NCI-H524 (cell line): ENCODE measurements around the gene S100A13.
A peak's percentile ranks its signal among the peaks of the same experiment; 100 is the strongest.
"Not testable (repeated sequence)": the region's sequence is repeated elsewhere in the genome, so short reads cannot be mapped to it uniquely, and the experiment has no call there.

Experiments used
- DNase-seq, 2 experiments: peaks; one replicate each; lab custom pipeline; 2025; lab: John Stamatoyannopoulos, UW

The S100A13 gene

DNA sequence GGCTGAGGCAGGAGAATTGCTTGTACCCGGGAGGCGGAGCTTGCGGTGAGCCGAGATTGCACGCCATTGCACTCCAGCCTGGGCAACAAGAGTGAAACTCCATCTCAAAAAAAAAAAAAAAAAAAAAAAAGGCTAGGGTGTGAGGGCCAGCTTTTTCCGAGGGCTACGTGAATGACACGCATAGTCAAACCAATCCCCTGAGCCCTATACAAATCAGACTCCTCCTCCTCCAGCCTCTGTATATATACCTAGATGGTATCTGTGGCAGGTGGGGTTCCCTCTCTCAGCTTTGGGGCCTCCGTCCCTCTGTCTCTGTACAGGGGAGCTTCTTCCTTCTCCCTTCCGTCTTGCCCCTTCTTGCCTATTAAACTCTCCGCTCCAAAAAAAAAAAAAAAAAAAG lies 21.1 kb downstream of the S100A13 start:
- DNase-seq: no peak

- no peak for DNase-seq
Observed at GRCh38 chr1:153602749-153603148, 24.6 kb downstream of the S100A13 start.

DNA sequence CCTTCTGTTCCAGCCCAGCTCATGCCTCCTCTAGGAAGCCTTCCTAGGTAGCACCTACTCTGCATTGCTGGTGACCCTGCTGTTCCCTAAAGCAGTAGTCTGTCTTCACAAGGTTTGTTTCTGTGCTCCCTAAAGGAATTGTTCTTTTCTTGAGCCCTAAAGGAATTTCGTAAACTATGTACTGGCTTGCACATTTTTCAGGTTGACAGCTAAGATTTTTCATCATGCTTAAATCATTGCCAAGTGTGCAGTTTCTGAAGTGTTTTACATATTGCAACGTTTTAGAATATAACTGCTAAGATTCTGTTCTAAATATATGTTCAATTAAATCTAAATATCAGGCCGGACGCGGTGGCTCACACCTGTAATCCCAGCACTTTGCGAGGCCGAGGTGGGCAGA lies 27.5 kb downstream of the S100A13 start:
- DNase-seq: no peak

GRCh38 chr1:153598309-153599172 lies 28.8 kb downstream of the S100A13 start:
- peak; percentile 73 to 87 for DNase-seq

DNA sequence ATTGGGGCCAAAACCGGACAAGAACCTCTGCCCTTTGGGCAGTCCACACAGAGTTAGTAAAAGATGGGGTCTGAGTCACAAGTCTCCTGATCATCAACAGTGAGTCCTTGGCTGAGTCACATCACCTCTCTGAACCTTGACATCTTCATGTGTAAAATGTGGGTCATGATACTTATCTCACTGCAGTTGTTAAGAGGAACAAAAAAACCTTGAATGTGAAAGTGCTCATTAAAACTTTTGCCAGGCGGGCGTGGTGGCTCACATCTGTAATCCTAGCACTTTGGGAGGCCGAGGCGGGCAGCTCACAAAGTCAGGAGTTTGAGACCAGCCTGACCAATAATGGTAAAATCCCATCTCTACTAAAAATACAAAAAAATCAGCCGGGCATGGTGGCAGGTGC lies 30.1 kb downstream of the S100A13 start:
- DNase-seq: no peak

- DNase-seq: no peak
Observed at GRCh38 chr1:153592748-153593147, 34.6 kb downstream of the S100A13 start.

GRCh38 chr1:153588482-153588881 lies 38.8 kb downstream of the S100A13 start:
- DNase-seq: no peak

DNA sequence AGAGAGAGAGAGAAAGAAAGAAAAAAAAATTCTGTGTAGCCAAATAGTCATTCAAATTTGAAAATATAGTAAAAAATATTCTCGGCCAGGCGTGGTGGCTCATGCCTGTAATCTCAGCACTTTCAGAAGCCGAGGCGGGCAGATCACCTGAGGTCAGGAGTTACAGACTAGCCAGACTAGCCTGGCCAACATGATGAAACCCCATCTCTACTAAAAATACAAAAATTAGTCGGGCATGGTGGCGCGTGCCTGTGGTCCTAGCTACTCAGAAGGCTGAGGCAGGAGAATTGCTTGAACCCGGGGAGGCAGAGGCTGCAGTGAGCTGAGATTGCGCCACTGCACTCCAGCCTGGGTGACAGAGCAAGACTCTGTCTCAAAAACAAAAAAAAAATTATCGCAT lies 39.3 kb downstream of the S100A13 start:
- DNase-seq: not testable (repeated sequence)

DNA sequence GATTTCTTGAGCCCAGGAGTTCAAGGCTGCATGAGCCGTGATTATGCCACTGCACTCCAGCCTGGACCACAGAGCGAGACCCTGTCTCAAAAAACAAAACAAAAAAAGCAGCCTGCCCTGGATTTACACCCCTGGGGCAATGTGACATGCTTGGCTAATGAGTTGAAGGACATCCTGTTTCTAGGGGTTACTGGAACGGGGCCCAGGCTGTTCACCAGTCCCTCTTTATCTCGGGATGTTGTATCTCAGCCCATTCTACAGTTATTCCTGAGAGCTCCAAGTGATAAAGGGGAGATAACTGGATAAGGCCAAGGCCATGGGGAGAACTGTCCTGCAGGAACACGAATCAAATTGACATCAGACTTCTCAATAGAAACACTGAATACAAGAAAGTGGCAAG lies 40.0 kb downstream of the S100A13 start:
- DNase-seq: no peak

DNA sequence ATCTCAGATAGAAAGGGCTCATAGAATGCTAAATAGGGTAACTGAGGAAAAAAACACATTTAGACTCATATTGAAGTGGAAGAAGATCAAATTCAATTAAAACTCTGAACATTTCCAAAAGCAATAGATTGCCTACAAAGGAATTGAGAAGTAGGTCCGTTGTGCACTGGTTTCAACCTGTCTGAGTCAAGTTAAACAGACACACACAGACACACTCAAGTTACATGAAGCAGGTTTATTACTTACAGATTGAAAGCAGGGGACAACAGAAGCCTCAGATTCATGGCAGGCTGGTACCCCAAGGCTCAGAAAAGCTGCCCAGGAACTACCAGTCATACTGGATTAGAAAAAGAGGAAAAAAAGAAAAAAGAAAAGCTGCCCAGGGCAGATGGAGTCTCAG lies 41.0 kb downstream of the S100A13 start:
- no peak for DNase-seq

DNA sequence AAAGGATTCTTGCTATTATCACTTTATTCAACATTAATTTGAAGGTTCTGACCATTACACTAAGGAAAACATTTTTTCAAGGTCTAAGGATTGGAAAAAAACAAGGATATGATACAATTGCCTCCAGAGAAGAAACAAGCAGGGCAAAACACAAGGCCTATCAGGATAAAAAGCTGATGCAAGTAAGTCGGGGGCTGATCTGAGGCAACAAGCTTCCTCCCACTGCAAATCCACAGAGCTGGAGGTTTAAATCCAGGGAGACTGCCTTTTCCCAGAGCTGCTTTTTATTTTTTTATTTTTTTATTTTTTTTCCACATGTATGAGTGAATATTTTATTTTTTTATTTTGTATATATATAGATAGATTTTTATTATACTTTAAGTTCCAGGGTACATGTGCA lies 42.3 kb downstream of the S100A13 start:
- no peak for DNase-seq

DNA sequence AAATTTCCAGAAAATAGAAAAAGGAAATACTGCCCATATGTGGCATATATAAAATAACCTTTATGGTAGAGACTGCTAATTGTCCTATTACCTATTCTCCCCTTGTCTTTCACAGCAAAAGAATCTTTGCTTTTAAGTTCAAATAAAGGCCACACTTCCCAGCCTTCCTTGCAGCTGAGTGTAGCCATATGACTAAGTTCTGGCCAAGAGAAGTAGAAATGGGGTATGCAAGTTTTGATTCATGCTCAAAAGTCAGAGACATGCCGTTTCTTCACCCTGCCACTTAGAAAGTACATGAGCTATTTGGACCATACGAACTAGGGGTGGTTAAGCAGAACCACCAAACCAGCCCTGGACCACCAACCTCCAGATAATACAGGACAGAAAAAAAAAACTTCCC lies 43.3 kb downstream of the S100A13 start:
- DNase-seq: no peak

DNA sequence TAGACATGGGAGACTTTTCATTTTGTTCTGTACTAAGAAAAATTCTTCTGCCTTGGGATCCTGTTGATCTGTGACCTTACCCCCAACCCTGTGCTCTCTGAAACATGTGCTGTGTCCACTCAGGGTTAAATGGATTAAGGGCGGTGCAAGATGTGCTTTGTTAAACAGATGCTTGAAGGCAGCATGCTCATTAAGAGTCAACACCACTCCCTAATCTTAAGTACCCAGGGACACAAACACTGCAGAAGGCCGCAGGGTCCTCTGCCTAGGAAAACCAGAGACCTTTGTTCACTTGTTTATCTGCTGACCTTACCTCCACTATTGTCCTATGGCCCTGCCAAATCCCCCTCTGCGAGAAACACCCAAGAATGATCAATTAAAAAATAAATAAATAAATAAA lies 43.8 kb downstream of the S100A13 start:
- DNase-seq: peak in 1 of 2 experiments; percentile 21

GRCh38 chr1:153582836-153583235 lies 44.5 kb downstream of the S100A13 start:
- not testable (repeated sequence) for DNase-seq

DNA sequence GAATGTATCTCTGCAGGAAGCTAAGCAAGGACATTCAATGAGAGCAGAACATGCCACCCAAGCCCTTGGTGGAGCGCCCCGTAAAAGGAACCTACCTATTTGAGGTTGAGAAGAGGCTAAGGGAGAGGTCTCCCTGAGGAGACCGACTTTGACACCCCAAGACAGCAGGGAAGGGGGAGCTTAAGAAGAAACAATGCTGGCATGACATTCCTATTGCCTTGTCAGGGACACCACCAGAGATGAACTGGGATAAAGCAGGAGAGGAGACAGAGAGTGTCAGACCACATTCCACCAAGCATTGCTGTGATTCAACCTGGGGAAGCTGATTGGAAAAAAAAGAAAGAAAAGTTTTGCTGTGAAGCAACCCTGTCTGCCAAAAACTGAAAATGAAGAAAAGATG lies 48.4 kb downstream of the S100A13 start:
- DNase-seq: no peak

- no peak for DNase-seq
Observed at GRCh38 chr1:153578490-153578889, 48.8 kb downstream of the S100A13 start.

DNA sequence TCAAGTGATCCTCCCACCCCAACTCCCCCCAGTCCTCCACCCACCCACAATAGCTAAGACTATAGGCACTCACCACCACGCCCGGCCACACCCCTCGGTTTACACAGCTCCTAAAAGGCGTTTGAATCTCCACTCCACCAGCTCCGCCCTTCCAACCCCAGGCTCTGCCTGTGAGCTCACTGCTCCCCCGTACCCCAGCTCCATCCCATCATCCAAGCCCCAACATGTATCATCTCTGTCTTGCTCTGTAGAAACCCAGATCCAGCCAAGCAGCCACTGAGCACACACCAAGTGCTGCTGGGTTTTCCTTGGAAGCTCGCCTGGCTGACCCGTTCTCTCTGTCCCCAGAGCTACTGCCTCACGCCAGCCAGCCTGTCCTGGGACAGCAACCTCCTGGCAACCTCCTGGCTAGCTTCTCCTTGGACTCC lies 49.7 kb downstream of the S100A13 start:
- DNase-seq: no peak

DNA sequence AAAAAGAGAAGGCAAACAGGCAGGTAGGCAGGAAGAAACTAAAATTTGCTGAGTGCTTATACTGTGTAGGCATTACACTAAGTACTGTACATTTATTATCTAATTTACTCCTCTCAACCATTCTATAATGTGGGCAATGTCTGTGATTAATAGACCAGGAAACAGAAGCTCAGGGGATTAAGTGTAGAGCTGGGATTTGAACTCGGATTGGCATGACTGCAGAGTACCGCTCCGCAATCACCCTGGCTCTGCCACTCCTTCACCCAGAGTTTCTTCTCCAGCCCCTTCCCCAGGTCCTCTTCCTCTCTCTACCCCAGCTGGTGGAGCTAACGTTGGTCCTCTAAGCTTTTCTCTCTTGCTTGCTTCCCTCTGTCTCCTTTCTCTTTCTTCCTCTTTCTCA lies 50.2 kb downstream of the S100A13 start:
- DNase-seq: peak in 1 of 2 experiments; percentile 9

- DNase-seq: peak; percentile 51 to 85
Observed at GRCh38 chr1:153575497-153575896, 51.8 kb downstream of the S100A13 start.

DNA sequence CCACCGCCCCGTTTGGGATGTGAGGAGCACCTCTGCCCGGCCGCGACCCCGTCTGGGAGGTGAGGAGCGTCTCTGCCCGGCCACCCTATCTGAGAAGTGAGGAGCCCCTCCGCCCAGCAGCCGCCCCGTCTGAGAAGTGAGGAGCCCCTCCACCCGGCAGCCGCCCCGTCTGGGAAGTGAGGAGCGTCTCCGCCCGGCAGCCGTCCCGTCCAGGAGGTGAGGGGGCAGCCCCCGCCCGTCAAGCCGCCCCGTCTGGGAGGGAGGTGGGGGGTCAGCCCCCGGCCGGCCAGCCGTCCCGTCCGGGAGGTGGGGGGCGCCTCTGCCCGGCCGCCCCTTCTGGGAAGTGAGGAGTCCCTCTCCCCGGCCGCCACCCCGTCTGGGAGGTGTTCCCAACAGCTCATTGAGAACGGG lies 52.2 kb downstream of the S100A13 start:
- not testable (repeated sequence) for DNase-seq

GRCh38 chr1:153573351-153573750 lies 54.0 kb downstream of the S100A13 start:
- peak in 1 of 2 experiments; percentile 67 for DNase-seq

GRCh38 chr1:153572569-153573015 lies 54.7 kb downstream of the S100A13 start:
- DNase-seq: peak; percentile 59 to 81

DNA sequence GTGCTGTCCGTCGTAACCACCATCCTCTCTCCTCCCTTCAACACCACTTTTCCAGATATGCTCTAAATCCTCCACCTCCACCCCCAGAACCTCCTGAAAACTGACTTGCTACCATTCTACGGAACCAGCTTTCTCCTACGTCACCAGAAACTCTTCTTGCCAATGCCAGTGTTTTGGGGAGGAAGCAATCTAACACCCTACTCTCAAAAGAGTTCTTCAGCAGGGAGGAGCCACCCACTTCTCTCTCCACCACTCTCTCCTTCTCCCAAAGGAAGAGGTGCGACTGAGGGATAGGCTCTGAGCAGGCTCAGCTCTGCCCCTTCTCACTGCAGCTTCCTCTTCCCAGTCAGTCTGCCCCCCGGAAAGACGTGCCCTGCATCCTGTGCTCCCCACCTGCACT lies 55.6 kb downstream of the S100A13 start:
- no peak for DNase-seq

DNA sequence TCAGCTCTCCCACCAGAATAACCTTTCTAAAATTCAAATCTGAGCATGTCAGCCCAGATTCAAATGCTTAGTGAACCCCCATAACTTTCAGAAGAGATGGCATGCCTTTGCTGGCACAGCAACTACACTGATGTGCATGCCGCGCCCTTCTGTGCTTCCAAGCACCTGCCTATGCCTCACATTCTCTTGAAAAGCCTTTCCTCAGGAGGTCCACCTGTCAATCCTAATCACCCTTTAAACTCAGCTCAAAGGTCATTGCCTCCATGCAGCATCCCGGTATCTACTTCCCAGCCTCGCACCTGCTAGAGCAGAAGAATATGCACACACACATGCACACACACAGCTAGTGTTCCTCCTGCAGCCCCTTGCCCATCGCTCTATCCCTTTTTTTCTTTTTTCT lies 56.4 kb downstream of the S100A13 start:
- no peak for DNase-seq
